Epithelial cell of esophagus (primary cell): ENCODE measurements around the gene CFAP61.
A peak's percentile ranks its signal among the peaks of the same experiment; 100 is the strongest.

ENCODE experiments used
- DNase-seq: peaks from one replicate; pipeline ENCODE4 v3.0.0; 2010; ENCODE audit warnings: low read depth
- H3K4me3 ChIP-seq: 2 replicates; pipeline ENCODE4 v1.5.1; 2011; ENCODE audit warnings: mild to moderate bottlenecking, low read length, control low read depth
- TF ChIP-seq, protein P1 (sequence below): IDR thresholded peaks from 2 replicates; pipeline ENCODE4 v1.5.1; 2011; ENCODE audit warnings: low read depth, mild to moderate bottlenecking, low read length, control low read depth, inconsistent platforms; ENCODE audit not compliant: insufficient read depth; ENCODE audit errors: missing control alignments

The CFAP61 gene

DNA sequence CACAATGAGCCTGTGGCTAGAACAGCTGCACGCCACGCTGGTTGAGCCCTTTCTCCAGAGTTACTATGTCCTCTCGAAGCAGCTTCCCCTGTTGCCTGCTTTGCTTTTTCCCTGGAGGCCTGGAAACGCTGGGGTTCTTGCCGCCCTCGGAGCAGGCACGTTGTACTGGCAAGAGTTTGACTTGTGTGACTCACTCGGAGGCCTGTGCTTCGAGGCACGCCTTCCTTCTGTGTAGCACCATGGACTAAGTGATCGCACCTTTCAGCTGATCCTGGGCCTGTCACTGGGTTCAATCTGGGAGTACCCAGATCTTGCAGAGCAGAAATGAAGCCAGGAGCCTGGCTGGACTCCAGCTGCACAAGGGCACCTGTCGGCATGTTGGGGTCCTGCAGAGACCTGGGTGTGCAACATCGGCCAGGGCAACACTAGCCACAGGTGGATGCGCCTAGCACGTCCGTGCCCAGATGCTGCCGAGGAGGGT lies 320.8 kb downstream of the CFAP61 start:
- TF ChIP-seq, protein P1, sequence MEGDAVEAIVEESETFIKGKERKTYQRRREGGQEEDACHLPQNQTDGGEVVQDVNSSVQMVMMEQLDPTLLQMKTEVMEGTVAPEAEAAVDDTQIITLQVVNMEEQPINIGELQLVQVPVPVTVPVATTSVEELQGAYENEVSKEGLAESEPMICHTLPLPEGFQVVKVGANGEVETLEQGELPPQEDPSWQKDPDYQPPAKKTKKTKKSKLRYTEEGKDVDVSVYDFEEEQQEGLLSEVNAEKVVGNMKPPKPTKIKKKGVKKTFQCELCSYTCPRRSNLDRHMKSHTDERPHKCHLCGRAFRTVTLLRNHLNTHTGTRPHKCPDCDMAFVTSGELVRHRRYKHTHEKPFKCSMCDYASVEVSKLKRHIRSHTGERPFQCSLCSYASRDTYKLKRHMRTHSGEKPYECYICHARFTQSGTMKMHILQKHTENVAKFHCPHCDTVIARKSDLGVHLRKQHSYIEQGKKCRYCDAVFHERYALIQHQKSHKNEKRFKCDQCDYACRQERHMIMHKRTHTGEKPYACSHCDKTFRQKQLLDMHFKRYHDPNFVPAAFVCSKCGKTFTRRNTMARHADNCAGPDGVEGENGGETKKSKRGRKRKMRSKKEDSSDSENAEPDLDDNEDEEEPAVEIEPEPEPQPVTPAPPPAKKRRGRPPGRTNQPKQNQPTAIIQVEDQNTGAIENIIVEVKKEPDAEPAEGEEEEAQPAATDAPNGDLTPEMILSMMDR: no peak
- DNase-seq: peak; percentile 66
- H3K4me3 ChIP-seq: no peak overlapping the region

DNA sequence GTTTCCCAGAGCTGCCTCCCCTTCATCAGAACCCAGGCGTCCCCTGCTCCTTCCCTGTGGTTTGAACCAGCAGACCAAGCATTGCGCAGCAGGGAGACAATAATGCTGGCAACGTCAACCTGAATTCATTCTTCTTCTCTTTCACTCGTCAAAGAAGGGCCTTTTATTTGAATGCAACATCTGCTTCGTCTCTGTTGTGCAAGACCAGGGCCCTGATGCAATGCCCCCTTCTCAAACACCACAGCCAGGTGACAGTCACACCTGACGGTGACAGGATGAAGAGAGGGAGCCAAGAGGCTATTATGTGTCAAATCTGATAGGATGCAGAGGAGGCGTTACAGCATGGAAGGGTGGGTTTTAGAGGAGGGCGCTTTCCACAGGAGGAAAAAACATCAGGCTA lies 323.5 kb downstream of the CFAP61 start:
- no peak for DNase-seq
- no peak overlapping the region for H3K4me3 ChIP-seq
- TF ChIP-seq, protein P1: no peak

DNA sequence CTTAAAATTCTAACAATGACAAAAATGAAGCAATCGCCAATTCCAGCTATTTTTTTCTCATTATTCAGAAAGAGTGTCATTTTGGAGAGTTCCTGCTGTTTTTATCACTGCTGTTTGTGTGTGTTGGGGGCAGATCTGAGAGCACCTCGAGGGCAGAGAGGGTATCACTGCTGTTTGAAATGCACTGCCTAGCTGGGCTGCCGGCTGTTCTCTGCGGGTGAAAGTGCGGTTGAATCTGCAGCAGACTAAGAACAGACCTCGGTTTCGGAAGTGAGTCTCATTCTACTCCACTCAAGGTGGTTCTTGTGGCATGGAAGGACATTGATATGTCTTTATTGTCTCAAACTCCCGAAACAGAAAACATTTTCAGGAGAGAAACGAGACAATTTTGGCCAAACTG lies 333.9 kb downstream of the CFAP61 start:
- no peak for DNase-seq
- TF ChIP-seq, protein P1: no peak
- no peak overlapping the region for H3K4me3 ChIP-seq

DNA sequence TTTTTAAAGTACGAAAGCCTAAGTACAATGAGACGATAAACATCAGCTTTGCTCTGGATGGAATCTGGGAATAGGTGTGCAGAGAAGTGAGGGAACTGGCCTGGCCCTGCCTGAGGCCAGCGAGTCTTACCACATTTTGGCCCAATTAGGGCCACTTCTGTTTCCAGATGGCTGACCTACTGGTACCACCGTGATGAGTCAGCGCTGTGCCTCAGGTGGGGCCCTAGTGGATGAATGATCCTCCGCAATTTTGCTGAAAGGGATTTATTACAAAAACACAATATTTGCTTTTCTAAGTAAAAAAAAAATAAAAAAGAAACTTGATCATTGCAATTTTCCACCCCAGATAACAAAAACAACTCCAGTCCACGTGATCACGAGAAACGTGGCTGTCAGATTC lies 338.1 kb downstream of the CFAP61 start:
- DNase-seq: no peak
- TF ChIP-seq, protein P1: no peak
- no peak overlapping the region for H3K4me3 ChIP-seq

DNA sequence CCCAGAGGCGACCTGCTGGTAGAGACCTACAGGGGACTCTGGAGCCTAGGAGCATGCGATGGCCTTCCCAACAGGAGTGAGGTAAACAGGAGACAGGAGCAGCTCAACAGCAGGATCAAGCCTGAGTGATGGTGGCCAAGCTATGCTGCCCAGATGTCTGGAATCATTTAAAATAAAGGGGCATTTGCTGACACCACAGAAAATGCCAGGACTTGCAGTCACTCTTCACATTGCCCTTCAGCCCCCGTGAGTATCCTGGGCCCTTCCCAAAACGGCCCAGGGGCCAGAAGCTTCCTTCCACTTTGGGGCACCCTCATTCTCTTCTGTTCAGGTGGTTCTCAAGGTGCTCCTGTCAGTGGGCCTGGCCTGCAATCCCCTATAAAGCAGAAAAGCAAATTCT lies 338.8 kb downstream of the CFAP61 start:
- TF ChIP-seq, protein P1: no peak
- H3K4me3 ChIP-seq: no peak overlapping the region
- DNase-seq: no peak

DNA sequence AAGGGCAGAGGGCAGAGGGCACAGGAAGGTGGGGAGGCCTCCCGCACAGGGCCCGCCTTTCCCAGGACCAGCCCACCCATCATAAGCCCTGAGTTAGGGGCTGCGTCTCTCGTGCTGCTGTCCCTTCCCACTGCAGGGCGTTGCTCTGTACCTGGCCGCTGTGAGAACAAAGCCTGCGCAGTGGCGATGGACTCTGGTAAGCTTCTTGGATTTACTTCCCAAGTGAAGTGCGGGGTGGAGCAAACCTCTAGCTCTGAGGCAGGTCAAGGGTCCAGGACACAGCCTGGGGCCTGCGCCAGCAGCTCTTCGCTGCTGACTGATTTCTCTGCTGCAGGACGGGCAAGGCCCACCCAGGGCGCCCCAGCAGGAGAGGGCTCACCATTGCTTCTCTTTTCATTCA lies 339.4 kb downstream of the CFAP61 start:
- no peak for DNase-seq
- TF ChIP-seq, protein P1: no peak
- no peak overlapping the region for H3K4me3 ChIP-seq
